H1 (cell line): ENCODE data around the gene FHDC1. TPM values are rescaled to one million over a fixed set of nuclear protein-coding genes. Genes with fewer than 3 reads are reported as not detected.

Experiments used
- CEBPB ChIP-seq: IDR thresholded peaks from 2 replicates; pipeline ENCODE4 v1.6.1; 2012; ENCODE audit warnings: low read depth, low read length
- CHD2 ChIP-seq: IDR thresholded peaks from 2 replicates; pipeline ENCODE4 v1.6.1; 2012; ENCODE audit warnings: low read length, improper control_type of control experiment
- CTCF ChIP-seq, 3 experiments: IDR thresholded peaks; 1 replicate in 2 of 3; 2 replicates in 1 of 3; pipeline versions ENCODE4 v1.5.1 to v1.6.1; 2011; ENCODE audit warnings: low read length in 3 of 3, mild to moderate bottlenecking in 3 of 3, inconsistent platforms in 2 of 3, low read depth in 1 of 3, moderate library complexity in 1 of 3; ENCODE audit not compliant: insufficient read depth in 1 of 3; ENCODE audit errors: control extremely low read depth in 1 of 3
- GABPA ChIP-seq: IDR thresholded peaks from 2 replicates; pipeline ENCODE4 v1.6.1; 2011; ENCODE audit warnings: mild to moderate bottlenecking, low read length, moderate library complexity, borderline replicate concordance; ENCODE audit not compliant: insufficient read depth
- KDM1A ChIP-seq: fragments of 200-600, 300-600 bp; sonication (generic); IDR thresholded peaks from 2 replicates; pipeline ENCODE4 v1.7.1; 2016; ENCODE audit warnings: mild to moderate bottlenecking, low read length, borderline replicate concordance
- USF2 ChIP-seq: IDR thresholded peaks from 2 replicates; pipeline ENCODE4 v1.6.1; 2011; ENCODE audit warnings: low read length, improper control_type of control experiment
- polyA plus RNA-seq, 7 experiments: library from polyadenylated mRNA; depleted of rRNA in 3 of 7; stranded (reverse) in 5 of 7; unstranded in 2 of 7; fragments of >200 nt in 5 of 7; fragments of 200-250 nt in 2 of 7; gene quantifications; 1 replicate in 5 of 7; 2 replicates in 1 of 7; 4 replicates in 1 of 7; pipeline versions ENCODE4 v1.2.1 to v1.2.3, GENCODE V29; 2011 to 2013; ENCODE audit warnings: missing spikeins in 2 of 7, mixed read lengths in 2 of 7
- total RNA-seq: library from RNA; stranded (reverse); fragmentation: NEBNext Ultra II Directional; extraction: Animal tissue kit (Norgen Biotek cat#: 25700); gene quantifications from 2 replicates; pipeline ENCODE4 v1.2.1, GENCODE V29; 2021

The FHDC1 gene
- total and polyA plus RNA-seq, 2 of the 8 experiments (the other 6 are each of a cell fraction or from before 2014, with no cell fraction given) = 6.4 to 28.6 TPM

DNA sequence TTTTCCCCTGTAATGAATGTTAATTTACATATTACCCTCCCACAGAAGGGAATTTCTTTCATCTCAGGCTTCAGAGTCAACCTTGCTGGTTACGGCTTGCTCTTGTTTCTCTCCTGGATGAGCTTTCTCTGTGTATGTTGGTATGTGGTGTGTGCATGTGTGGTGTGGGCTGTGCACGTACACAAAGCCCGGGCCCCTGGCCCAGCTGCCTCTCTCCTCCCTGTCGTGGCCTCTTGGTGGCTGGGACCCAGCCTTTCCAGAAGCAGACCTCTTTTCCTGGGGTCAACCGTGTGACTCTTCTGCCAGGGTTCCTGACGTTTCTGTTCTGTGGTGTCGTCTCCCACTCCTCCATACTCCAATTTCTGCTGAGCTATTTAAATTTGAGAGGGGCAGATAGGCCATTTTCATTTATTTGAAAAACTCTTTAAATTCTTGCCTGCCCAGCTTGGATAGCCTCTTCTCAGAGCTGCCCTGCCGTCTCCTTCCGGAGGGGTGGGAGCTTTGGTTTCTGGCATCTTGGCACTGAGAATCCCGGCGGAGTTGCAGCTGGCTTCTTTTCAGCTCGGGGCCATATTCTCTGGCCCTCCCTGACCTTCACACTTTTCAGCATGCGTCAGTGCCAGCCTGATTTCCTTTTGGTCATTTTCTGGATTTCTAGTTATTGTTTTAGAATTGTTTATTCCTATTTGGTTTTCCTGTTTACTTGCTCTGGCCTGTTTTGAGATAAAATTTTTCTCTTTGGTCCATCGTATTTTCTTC is 25.1 kb downstream of the FHDC1 start (continued):
- TF ChIP-seq GABPA (no peak), CHD2 (no peak), CEBPB (no peak), USF2 (no peak), KDM1A (no peak), CTCF (IDR thresholded peaks at IDR 0.05; ENCODE audit: control extremely low read depth in 1 of 3, insufficient read depth in 1 of 3, low read depth in 1 of 3, low read length in 3 of 3) (no peak)
